GM18909 (cell line): Measurements from ENCODE around the gene PPP1R12B.
A peak's percentile ranks its signal among the peaks of the same experiment; 100 is the strongest.
"Not testable (repeated sequence)": the region's sequence is repeated elsewhere in the genome, so short reads cannot be mapped to it uniquely, and the experiment has no call there.

ENCODE experiments used
- ATAC-seq: cut with Tn5 transposase; IDR thresholded peaks from one replicate; pipeline ENCODE4 v1.9.1; 2021; ENCODE audit warnings: mild to moderate bottlenecking; ENCODE audit not compliant: unreplicated experiment, poor library complexity

The PPP1R12B gene

DNA sequence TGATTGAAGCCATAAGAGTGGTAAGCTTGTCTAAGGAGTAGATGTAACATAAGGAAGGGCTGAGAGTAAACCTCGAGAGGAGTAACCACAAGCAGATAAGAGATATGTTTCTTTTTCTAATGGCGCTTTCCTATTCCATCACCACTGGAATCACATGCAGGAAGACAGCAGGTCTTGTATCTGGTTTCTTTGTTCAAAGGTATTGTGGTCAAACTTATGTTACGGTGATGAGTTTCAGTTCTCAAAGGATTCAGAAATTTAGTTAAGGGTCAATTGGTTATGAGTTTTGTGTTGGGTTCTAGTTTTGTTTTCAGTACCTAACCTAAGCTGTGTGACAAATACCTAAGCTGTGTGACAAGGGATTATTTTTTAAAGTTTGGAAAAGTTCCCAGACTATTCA lies 198.3 kb downstream of the PPP1R12B start:
- ATAC-seq, result peak; percentile 85

DNA sequence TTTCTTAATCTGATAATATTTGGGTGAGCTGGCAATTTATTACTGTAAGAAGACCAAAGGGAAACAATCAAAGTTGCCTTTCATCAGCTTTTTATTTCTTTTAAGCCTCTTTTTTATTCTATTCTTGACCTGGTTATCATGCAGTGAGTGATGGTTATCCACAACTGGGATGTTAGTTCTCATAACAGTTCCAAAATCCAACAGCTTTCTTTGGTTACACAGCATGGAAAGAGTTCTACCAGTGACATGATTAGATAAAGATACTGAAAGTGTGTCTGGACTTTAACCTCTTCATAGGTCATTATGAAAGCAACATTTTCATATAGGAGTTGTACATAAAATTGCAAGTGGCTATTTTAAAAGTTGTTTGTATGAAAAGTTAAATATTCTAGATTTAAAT lies 198.7 kb downstream of the PPP1R12B start:
- ATAC-seq, result peak; percentile 65

DNA sequence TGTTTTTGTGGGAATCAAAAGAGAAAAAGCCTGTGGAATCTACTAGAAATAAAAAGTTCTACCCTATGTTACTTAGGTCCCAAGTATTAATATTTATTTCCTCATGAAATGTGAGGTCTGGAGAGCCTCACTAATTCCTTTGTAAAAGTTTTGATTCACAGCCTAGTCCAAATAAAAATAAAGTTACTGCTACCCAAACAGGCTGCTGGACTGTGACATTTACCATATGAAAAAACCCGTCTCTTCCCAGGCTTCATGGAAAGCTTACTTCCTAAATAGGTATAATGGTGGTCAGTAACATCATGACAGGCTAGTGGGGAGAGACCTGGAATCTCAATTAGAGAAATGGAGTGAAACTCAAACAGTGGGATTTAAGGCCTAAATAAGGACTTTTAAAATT lies 201.6 kb downstream of the PPP1R12B start:
- not testable (repeated sequence) for ATAC-seq

DNA sequence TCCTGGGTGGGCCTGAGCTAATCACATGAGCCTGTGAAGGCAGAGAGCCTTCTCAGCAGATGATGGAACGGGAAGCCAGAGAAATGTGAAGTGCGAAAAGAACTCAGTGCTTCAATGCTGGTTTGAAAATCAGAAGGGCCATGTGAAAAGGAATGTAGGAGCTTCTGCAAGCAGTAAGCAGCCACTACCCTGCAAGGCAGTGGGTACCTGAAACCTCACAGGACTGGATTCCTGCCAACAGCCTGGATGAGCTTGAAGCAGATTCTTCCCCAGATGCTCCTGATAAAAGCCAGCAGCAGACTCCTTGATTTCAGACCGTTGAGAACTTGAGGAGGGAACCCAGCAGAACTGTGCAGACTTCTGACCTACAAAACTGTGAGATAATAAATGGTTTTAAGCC lies 203.2 kb downstream of the PPP1R12B start:
- ATAC-seq, result no peak

DNA sequence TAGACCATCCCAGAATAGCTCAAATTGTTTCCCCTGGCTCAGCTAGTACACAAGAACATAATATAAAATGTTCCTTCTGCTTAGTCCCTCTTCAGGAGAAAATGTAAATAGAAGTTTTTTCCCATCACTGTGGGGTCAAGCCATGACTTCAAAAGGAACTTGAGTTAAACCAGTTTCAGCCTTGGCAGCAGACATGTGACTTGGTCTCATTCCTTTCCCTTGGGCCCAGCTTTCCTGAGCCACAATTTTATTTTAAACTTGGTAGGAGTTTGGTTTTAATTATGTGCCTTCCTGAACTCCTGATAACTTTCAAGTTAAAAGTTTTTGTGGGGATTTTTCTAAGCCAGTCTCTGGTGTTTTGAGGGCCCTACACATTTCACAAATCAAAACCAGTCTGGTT lies 204.1 kb downstream of the PPP1R12B start:
- not testable (repeated sequence) for ATAC-seq

DNA sequence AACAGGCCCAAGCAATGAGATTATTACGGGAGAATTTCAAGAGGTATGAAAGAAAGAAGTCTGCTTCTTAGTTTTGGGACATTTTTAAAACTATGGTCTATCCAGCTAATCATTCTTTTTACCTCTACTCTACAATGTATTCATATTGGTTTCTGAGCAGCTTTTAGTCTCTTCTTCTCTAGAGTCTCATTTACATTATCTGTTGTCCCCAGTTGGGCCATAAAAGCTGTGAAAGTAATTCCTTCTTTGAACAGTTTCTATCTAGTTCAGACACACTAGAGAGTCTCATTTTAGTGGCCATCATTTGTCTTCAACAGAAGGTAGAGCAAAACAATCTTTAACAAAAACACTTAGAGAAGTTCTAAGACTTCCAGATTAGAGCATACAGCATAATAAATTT lies 204.6 kb downstream of the PPP1R12B start:
- peak; percentile 6 for ATAC-seq

DNA sequence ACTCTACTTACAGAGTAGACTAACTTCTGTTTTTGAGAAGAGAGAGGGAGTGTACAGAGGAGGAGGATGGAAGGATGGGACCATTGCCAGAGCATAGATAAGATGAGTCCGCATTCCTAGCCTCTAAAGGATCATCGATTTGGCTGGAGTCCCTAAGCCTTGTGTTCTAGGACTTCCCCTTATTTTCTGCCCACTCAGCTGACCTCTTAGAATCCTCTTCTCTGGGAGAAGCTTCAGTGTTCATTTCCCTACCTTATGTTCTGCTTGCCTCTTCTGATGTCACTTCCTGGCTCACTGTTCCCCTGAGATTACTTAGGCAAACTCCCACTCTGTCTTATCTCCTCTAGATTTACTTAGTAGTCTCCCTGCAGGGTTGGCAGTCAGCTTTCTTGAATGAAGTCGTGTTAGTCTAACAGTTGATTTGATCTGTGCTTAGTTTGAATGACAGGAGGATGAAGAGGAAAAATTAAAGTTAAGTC lies 205.1 kb downstream of the PPP1R12B start:
- ATAC-seq, result peak; percentile 42

DNA sequence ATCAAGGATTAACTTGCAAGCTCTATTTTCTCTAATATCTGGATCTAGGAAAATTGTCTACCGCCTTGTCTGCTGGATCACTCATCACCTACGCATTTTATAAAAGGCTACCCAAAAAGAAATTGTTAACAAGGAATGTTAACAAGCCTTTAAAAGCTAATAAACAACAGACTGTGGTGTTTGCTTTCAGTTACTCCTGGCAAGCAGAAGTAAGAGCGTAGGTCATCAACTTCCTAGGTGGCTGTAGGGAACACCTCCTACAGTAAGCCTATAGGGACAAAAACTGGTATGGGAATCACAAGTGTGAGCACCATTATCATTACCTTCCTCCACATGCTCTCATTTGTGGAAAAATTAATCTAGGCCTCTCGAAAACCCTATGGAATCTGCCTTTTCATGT lies 206.1 kb downstream of the PPP1R12B start:
- not testable (repeated sequence) for ATAC-seq

DNA sequence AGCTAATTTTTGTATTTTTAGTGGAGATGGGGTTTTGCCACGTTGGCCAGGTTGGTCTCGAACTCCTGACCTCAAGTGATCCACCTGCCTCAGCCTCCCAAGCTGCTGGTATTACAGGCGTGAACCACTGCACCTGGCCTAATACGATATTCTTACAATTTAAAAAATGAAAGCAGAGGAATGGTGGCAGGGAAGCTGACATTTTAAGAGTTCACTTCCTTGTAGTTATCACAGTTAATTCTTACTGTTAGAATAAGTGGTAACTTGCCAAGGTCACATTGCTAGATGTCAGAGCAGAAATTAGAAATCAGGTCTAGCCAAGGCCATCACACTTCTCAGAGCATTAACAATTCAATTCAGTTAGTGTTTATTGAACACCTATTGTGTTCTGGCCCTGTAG lies 207.5 kb downstream of the PPP1R12B start:
- ATAC-seq, result not testable (repeated sequence)

DNA sequence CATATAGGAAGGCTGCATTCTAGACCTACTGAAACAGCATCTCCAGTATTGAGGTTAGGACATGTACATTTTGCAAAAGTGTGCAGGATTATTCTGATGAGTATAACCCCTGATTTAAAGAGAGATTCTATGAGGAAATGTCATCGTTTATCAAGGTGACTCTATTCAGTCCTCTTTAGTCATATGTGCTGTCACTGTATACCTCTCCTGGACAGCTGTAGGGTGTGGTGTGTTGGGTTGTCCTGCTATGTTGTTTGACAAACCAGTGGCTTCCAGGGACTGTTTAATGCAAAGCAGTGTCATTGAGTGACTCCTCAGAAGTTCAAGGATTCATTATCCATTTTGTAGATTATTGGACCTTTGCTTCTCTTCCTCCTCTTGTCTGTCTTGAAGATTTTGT lies 209.2 kb downstream of the PPP1R12B start:
- ATAC-seq, result not testable (repeated sequence)

DNA sequence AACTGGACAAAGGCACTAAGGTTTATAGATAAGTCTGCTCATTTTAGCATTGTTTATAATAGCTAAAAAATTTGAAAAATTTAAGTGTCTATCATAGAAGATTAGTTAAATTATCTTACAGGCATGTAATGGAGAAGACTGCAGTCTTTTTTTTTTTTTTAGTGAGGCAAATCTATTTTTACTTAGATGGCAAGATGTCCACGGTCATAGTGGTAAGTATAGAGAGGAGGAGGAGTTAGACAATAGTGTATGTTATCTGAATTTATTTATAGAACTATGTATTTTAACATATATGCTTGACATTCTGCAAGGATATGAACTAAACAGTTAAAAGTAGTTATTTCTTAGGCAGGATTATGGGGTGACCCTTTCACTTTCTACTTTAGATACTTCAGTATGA lies 212.7 kb downstream of the PPP1R12B start:
- ATAC-seq, result no peak

DNA sequence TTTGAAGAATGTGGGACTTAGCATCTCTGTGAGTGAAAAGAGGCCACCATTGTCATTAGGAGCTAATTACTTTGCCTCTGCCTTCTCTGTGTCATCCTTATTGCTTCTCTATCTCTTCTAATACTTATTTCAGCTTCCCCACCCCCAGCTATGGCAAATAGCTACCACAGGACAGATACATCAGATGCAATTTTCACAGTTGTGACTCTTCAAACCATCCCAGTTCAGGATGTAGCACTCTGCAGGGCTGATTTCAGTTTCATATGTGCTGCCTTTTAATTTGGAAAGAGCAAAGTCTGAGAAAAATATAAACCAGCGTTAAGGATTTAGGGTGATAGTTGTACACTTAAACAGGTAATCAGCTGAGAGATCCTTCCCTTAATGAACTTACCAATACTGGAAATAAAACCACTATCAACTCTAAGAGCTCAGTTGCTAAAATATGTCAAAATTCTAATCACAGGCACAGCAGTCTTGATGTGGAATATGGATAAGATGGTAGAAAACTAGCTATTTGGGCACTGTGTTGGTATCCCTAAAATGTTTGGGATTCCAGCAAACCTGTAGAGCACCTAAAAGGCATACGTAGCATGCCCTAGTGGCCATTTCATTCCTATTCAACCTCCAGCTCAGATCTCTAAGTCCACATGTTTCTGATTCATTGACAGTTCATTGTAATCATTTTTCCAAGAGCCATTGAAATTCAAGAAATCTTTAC lies 213.4 kb downstream of the PPP1R12B start:
- ATAC-seq, result no peak

DNA sequence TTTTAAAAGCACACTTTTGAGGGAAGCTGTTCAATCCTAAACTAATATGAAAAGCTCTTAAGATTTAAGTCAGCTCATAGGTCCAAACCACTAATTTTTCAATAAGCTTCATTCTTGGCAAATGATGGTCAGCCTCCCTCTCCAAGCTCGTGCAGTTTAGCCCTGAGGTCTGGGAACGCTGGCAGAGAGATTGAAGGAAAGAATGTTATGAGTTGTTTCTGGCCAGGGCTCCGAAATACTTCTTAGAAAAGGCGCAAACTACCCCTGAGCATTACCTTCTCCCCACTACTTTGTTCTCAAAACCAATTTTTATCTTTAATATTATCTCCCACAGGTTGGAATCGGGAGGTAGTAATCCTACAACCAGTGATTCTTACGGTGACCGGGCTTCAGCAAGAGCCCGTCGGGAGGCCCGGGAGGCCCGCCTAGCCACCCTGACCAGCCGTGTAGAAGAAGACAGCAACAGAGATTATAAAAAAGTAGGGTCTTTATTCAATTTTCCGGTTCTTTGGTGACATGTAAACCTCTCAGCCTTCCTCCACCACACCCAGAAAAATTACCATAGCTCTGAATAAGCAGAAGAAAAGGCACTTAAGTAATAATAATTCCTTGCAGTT lies 214.1 kb downstream of the PPP1R12B start:
- ATAC-seq, result no peak

DNA sequence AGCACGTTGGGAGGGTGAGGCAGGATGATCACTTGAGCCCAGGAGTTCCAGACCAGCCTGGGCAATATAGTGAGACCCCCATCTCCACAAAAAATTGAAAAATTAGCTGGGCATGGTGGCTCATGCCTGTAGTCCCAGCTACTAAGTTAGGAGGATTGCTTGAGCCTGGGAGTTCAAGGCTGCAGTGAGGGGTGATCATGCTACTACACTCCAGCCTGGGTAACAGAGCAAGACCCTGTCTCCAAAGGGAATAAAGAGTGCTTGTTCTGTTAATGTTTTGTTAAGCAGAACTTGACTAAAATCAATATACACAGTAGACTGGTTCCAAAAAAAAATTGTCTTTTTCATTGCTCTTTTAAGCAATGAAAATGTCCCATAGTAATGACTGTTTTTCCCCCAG lies 215.3 kb downstream of the PPP1R12B start:
- ATAC-seq, result no peak

DNA sequence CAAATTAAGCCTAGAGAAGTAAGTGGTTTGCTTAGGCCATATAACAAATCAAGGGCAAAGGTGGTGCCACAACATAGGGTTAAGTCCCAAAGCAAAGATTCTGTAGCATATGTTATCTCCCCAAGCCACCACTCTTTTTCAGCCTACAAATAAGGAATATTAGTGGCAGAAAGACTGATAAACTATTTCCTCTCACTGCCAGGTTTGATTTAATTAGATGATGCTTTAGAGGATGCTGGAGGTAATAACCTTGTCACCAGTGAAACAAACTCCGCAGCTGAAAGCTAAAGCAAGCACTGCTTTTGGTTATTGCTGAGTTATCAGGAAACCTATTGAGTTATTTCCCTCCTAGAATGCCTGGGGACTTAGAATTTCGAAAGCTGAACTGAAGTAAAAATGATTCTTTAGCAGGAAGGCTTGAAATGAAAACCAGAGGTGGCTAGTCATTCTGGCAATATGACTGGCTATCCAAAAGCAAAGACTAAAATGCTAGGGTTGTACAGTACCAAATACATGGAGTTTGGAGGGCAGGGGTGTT lies 216.5 kb downstream of the PPP1R12B start:
- no peak for ATAC-seq

DNA sequence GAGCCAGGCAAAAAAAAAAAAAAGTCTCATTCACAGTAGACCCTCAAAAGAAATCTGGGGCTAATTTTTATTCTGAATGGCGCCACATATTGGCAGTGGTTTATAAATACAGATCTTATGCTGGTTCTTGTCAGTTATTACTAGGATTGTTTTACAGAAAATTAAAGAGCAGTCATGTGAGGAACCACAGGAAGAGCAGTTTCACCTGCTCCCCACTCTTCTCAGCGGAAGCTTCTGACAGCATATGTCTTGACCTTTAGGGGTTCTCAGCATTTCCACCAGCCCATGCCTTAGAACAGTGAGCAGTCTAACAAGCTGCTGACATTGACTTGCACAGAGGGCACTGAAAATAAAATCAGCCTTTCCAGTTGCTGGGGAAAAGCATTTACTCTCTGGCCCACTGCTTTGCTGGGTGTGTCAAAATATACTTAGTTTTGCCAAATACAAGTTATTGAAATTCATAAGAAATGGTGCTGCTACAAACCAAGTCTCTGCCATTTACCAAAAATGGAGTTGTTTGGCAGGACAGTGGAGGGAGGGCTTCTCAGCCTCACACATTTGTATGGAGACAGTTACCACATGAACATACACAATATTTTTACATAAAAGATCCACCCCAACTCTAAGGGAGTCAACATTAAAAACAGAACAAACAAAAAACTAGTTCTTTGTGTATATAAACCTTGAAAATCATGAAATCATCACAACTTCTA lies 217.5 kb downstream of the PPP1R12B start:
- ATAC-seq, result peak; percentile 94

DNA sequence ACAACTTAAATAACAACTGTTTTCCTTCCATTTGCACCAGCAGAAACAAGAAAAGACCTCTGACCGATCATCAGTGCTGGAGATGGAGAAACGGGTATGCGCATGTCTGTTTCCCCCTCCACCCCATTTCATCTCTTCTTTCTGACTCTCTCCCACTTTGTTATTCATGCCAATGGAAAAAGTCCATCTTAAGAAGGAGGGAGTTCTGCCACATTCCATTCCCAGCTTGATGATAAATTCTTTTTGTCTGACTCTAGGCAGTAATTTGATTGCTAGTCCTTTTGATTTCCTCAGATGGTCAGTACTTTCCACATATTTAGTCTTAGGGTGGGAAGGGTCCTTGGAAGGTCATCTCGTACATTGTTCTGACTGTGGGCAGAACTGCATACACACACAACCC lies 219.2 kb downstream of the PPP1R12B start:
- ATAC-seq, result no peak

DNA sequence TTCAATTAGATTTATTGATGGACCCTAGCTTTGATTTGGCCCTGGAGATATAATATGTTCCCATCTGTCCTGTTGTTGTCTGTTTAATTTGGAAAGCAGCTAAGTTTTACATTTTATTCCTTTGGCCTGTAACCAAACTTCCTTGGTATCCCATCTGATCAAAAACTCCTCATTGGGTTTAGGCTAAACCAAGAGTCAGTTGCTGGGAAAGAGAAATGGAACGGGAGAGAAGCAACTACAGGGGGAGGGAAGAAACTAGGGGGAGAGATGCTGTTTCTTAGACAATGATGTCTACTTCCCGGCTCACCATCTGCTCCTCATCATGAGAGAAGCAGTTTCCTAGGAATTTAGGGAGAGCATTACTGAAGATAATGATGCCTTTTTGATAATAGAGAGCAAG lies 219.9 kb downstream of the PPP1R12B start:
- ATAC-seq, result no peak

DNA sequence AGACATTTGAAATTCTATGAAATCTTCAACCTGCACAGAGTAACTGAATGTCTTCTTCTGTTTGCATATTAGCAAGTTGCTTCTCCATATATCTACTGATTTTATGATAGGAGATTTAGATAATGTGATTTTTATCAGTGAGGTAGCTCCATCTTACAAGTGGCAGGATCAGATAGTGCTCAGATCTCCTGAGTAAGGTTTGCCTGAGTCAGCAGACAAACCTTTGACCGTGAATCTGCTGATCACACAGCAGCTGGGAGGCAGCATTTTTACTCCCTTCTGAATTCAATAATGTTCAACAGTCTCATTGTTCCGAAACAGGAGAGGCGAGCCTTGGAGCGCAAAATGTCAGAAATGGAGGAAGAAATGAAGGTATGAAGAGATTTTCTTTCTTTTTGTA lies 220.3 kb downstream of the PPP1R12B start:
- ATAC-seq, result no peak

DNA sequence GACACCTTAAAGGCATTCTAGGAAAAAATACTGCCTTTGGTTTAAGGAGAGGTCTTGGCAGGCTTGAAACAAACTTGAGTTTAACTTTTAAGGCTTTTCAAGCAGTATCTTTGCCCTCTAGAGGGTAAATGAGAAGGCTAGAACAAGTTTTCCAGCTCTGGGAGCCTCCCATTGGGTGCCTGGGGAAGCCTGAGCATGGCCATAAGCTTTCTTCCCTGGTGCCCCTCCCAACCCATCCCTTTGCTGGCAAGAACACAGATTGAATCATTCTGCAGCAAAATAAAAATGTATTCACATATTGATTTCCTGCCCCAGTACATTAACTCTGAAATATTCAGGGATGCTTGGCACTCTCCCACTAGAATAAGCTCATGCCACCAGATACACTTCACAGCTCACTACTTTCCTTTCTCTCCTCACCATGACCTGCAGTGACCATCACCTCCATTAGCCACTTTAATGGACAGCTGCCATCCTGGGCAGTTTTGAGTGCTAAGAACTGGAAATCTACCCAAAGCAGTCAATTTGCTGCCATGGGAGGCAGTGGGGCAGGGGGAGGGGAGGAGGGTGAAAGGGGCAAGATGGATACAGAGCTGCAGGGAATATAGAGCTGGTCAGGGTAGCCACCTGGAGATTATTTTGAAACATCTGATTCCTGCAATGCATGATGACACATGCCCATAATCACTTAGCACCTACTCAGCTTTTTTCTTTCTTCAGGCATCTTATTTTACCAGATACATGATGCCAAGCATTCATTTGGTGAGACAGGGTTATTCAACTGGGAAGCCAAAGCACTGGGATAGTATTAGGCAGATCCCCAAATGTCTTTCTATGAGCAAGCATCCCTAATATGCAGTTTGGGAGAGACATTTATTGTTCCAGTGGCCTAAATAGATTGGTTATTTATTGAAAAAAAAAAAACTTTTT lies 221.2 kb downstream of the PPP1R12B start:
- no peak for ATAC-seq
